GM18511 (cell line): ENCODE data around the gene RFC3.
"Not testable (repeated sequence)": the region's sequence is repeated elsewhere in the genome, so short reads cannot be mapped to it uniquely, and the experiment has no call there.

ENCODE experiments used
- ATAC-seq: cut with Tn5 transposase; IDR thresholded peaks from one replicate; pipeline ENCODE4 v1.9.1; 2021; ENCODE audit warnings: mild to moderate bottlenecking, moderate library complexity; ENCODE audit not compliant: unreplicated experiment

Gene RFC3

GRCh38 chr13:33806470-33807248, 11.3 kb upstream of the RFC3 start:
- no peak for ATAC-seq

- not testable (repeated sequence) for ATAC-seq
Measured at GRCh38 chr13:33812829-33813228, 5.1 kb upstream of the RFC3 start.

GRCh38 chr13:33815011-33815550, 2.9 kb upstream of the RFC3 start:
- ATAC-seq: no peak

- ATAC-seq: no peak
Measured at GRCh38 chr13:33816912-33817311, 1.0 kb upstream of the RFC3 start.

- peak; percentile 9 for ATAC-seq
Measured at GRCh38 chr13:33817513-33817900, 442 bp upstream of the RFC3 start.

- ATAC-seq: no peak
Measured at GRCh38 chr13:33825083-33825482, 7.1 kb downstream of the RFC3 start.

GRCh38 chr13:33827139-33827538, 9.2 kb downstream of the RFC3 start:
- no peak for ATAC-seq

- no peak for ATAC-seq
Measured at GRCh38 chr13:33828431-33829129, 10.6 kb downstream of the RFC3 start.

- no peak for ATAC-seq
Measured at GRCh38 chr13:33832872-33833271, 14.9 kb downstream of the RFC3 start.

GRCh38 chr13:33838647-33839046, 20.7 kb downstream of the RFC3 start:
- ATAC-seq: no peak

- ATAC-seq: no peak
Measured at GRCh38 chr13:33840402-33840801, 22.5 kb downstream of the RFC3 start.

GRCh38 chr13:33842207-33842606, 24.3 kb downstream of the RFC3 start:
- no peak for ATAC-seq

- no peak for ATAC-seq
Measured at GRCh38 chr13:33842986-33843385, 25.0 kb downstream of the RFC3 start.

GRCh38 chr13:33845572-33846302, 27.8 kb downstream of the RFC3 start:
- no peak for ATAC-seq

- no peak for ATAC-seq
Measured at GRCh38 chr13:33846303-33847062, 28.5 kb downstream of the RFC3 start.

GRCh38 chr13:33849211-33849610, 31.3 kb downstream of the RFC3 start:
- no peak for ATAC-seq

GRCh38 chr13:33855371-33855895, 37.5 kb downstream of the RFC3 start:
- no peak for ATAC-seq

- no peak for ATAC-seq
Measured at GRCh38 chr13:33859691-33860303, 41.8 kb downstream of the RFC3 start.

GRCh38 chr13:33860526-33860925, 42.6 kb downstream of the RFC3 start:
- ATAC-seq: no peak

- ATAC-seq: no peak
Measured at GRCh38 chr13:33862016-33862415, 44.1 kb downstream of the RFC3 start.
